K562 (cell line): ENCODE measurements around the gene DNAJB12. TPM values are rescaled to one million over a fixed set of nuclear protein-coding genes. Genes with fewer than 3 reads are reported as not detected.

ENCODE experiments used
- BRD9 ChIP-seq: fragments of 450-650 bp; IDR thresholded peaks from 2 replicates; pipeline ENCODE4 v1.6.1; 2018; ENCODE audit warnings: low read depth; ENCODE audit not compliant: partially characterized antibody
- CAMTA2 ChIP-seq: fragments of 250-450 bp; sonication (Bioruptor Pico); conservative IDR thresholded peaks from 2 replicates; pipeline ENCODE4 v1.5.1; 2022
- ESRRB ChIP-seq: fragments of 250-450 bp; sonication (Bioruptor Pico); IDR thresholded peaks from 2 replicates; pipeline ENCODE4 v1.5.0; 2020; ENCODE audit warnings: mild to moderate bottlenecking, moderate library complexity, borderline replicate concordance
- HES1 ChIP-seq: fragments of 450-650 bp; IDR thresholded peaks from 2 replicates; pipeline ENCODE4 v1.6.1; 2016; ENCODE audit warnings: low read depth, mild to moderate bottlenecking, moderate library complexity
- MYBL2 ChIP-seq, 2 experiments: fragments of 450-650 bp in 1 of 2; sonication (generic) in 1 of 2; formaldehyde crosslinking in 1 of 2; IDR thresholded peaks; 2 replicates each; pipeline versions ENCODE4 v1.6.1 to v1.8.1; 2017 to 2022; ENCODE audit warnings: borderline replicate concordance in 1 of 2, inconsistent platforms in 1 of 2, low read depth in 1 of 2, mild to moderate bottlenecking in 1 of 2, missing genetic modification reagents in 1 of 2, moderate library complexity in 1 of 2
- NUFIP1 ChIP-seq: fragments of 450-650 bp; IDR thresholded peaks from 2 replicates; pipeline ENCODE4 v1.6.1; 2018; ENCODE audit not compliant: partially characterized antibody
- POLR2G ChIP-seq: fragments of 200-400 bp; formaldehyde crosslinking; IDR thresholded peaks from 2 replicates; pipeline ENCODE4 v1.6.1; 2017; ENCODE audit warnings: low read depth, mild to moderate bottlenecking, antibody characterized with exemption, low read length, moderate library complexity
- RAD21 ChIP-seq, 2 experiments: fragments of 250-450 bp in 1 of 2; fragments of 450-650 bp in 1 of 2; sonication (Bioruptor Pico) in 1 of 2; formaldehyde crosslinking in 1 of 2; IDR thresholded peaks in 1 of 2; conservative IDR thresholded peaks in 1 of 2; 2 replicates each; pipeline versions ENCODE4 v1.4.0 to v1.8.0; 2020 to 2022; ENCODE audit warnings: mild to moderate bottlenecking in 2 of 2, moderate library complexity in 1 of 2
- RBM25 ChIP-seq: fragments of 200-400 bp; formaldehyde crosslinking; IDR thresholded peaks from 2 replicates; pipeline ENCODE4 v1.6.1; 2018; ENCODE audit warnings: low read length, low read depth, moderate library complexity; ENCODE audit not compliant: severe bottlenecking
- TRIM24 ChIP-seq, 2 experiments: fragments of 450-650 bp; IDR thresholded peaks; 2 replicates each; pipeline ENCODE4 v1.6.1; 2016
- TRIM28 ChIP-seq: fragments of 450-650 bp; IDR thresholded peaks from 2 replicates; pipeline ENCODE4 v1.6.1; 2017
- YBX1 ChIP-seq: fragments of 450-650 bp; IDR thresholded peaks from 2 replicates; pipeline ENCODE4 v1.7.1; 2016; ENCODE audit warnings: mild to moderate bottlenecking
- ZC3H11A ChIP-seq: IDR thresholded peaks from 2 replicates; pipeline ENCODE4 v1.6.1; 2012; ENCODE audit warnings: low read depth, low read length, improper control_type of control experiment
- ZMIZ1 ChIP-seq, 2 experiments: fragments of 150-350 bp in 1 of 2; IDR thresholded peaks; 2 replicates each; pipeline ENCODE4 v1.6.1; 2012 to 2016; ENCODE audit warnings: low read depth in 2 of 2, low read length in 2 of 2, mild to moderate bottlenecking in 1 of 2, moderate library complexity in 1 of 2
- ZNF274 ChIP-seq: IDR thresholded peaks from 2 replicates; pipeline ENCODE4 v1.6.1; 2011; ENCODE audit warnings: low read depth, mild to moderate bottlenecking, low read length, moderate library complexity, borderline replicate concordance
- ZNF41 ChIP-seq: fragments of 250-450 bp; sonication (Bioruptor Pico); conservative IDR thresholded peaks from 2 replicates; pipeline ENCODE4 v1.4.0; 2020; ENCODE audit warnings: mild to moderate bottlenecking
- ZNF592 ChIP-seq: fragments of 450-650 bp; IDR thresholded peaks from 2 replicates; pipeline ENCODE4 v1.6.1; 2017; ENCODE audit warnings: antibody characterized with exemption, mild to moderate bottlenecking
- polyA plus RNA-seq, 8 experiments: library from polyadenylated mRNA; depleted of rRNA in 4 of 8; stranded (reverse) in 5 of 8; unstranded in 3 of 8; fragments of >200 nt; fragmentation: Nextera tagmentation in 2 of 8; fragmentation: Illumina TruSeq in 1 of 8; extraction: Ambion mirVana in 2 of 8; extraction: Trizol in 1 of 8; gene quantifications; 2 replicates each; pipeline versions ENCODE4 v1.2.1 to v1.2.3, GENCODE V29; 2011 to 2014; ENCODE audit warnings: inconsistent platforms in 1 of 8, missing spikeins in 1 of 8
- total RNA-seq, 7 experiments: library from RNA; depleted of rRNA in 6 of 7; stranded (reverse); fragments of >200 nt in 6 of 7; fragmentation: Illumina TruSeq in 2 of 7; extraction: Trizol in 2 of 7; gene quantifications; 2 replicates each; pipeline versions ENCODE4 v1.2.1 to v1.2.3, GENCODE V29; 2011 to 2021; ENCODE audit warnings: low replicate concordance in 1 of 7
- TF ChIP-seq, protein P1 (sequence below): sonication (generic); formaldehyde crosslinking; IDR thresholded peaks from 2 replicates; pipeline ENCODE4 v1.8.0; 2023; ENCODE audit warnings: mild to moderate bottlenecking, missing genetic modification reagents

DNAJB12 gene
- total and polyA plus RNA-seq, 9 of the 15 experiments (the other 6 are each of a cell fraction or from before 2014, with no cell fraction given) = 3.5 to 31.5 (median 20.3) TPM

GRCh38 chr10:72316748-72317435 lies 37.8 kb downstream of the DNAJB12 start (continued):
- TF ChIP-seq, protein P1, sequence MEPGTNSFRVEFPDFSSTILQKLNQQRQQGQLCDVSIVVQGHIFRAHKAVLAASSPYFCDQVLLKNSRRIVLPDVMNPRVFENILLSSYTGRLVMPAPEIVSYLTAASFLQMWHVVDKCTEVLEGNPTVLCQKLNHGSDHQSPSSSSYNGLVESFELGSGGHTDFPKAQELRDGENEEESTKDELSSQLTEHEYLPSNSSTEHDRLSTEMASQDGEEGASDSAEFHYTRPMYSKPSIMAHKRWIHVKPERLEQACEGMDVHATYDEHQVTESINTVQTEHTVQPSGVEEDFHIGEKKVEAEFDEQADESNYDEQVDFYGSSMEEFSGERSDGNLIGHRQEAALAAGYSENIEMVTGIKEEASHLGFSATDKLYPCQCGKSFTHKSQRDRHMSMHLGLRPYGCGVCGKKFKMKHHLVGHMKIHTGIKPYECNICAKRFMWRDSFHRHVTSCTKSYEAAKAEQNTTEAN = no peak
- no peak for TF ChIP-seq TRIM28
- no peak for TF ChIP-seq ZNF274
- 0 out of 2 replicates have a peak, but pooled peaks have one; percentile 25 for TF ChIP-seq ZNF41 (CRISPR knock-in tag)
- TF ChIP-seq NUFIP1 = no peak
- no peak for TF ChIP-seq MYBL2 (IDR thresholded peaks at IDR 0.05; ENCODE audit: low read depth)
- TF ChIP-seq MYBL2 (CRISPR knock-in tag; IDR thresholded peaks at IDR 0.05; ENCODE audit: borderline replicate concordance) = no peak
- no peak for TF ChIP-seq ESRRB
- peak; percentile 61 to 79 for TF ChIP-seq TRIM24 (IDR thresholded peaks at IDR 0.05)
- TF ChIP-seq ZC3H11A = no peak
- TF ChIP-seq HES1 = no peak
- TF ChIP-seq ZMIZ1 (IDR thresholded peaks at IDR 0.05; ENCODE audit: low read depth in 2 of 2, low read length in 2 of 2) = no peak
- TF ChIP-seq RBM25 = no peak
- TF ChIP-seq BRD9 = peak; percentile 21
- TF ChIP-seq RAD21 (CRISPR knock-in tag; conservative IDR thresholded peaks at IDR 0.05 in 1 of 2, IDR thresholded peaks at IDR 0.05 in 1 of 2) = 0 out of 4 replicates have a peak, but pooled peaks of 1 of the 2 experiments have one; percentile 12
- no peak for TF ChIP-seq CAMTA2 (CRISPR knock-in tag)
- peak; percentile 99 for TF ChIP-seq ZNF592
- TF ChIP-seq POLR2G = no peak
- TF ChIP-seq YBX1 = no peak
